CD4-positive, CD25-positive, alpha-beta regulatory T cell (primary cell): Measurements from ENCODE around the gene EEF2KMT. TPM values are rescaled to one million over a fixed set of nuclear protein-coding genes. Genes with fewer than 3 reads are reported as not detected.

Experiments used
- ATAC-seq, 2 donors: fragments of 150-1000 bp; cut with Tn5 transposase; one replicate each; pipeline ENCODE4 v1.10.0; 2021; ENCODE audit warnings: low read depth in 2 of 2, moderate number of reproducible peaks in 2 of 2, moderate library complexity in 1 of 2
- DNase-seq, 3 donors: peaks; one replicate each; pipeline versions ENCODE4 v3.0.0 to v3.0.0-alpha.2; 2012 to 2022; ENCODE audit warnings: mixed read lengths in 1 of 3
- H3K27ac ChIP-seq: one replicate; pipeline ENCODE4 v1.7.0; 2013; ENCODE audit warnings: mild to moderate bottlenecking, low read length; ENCODE audit not compliant: insufficient read depth, poor library complexity, severe bottlenecking
- H3K27me3 ChIP-seq: one replicate; pipeline ENCODE4 v1.7.0; 2013; ENCODE audit warnings: low read length; ENCODE audit not compliant: control insufficient read depth, insufficient read depth
- H3K36me3 ChIP-seq: one replicate; pipeline ENCODE4 v1.7.0; 2013; ENCODE audit warnings: mild to moderate bottlenecking, low read length, moderate library complexity; ENCODE audit not compliant: control insufficient read depth, insufficient read depth
- H3K4me1 ChIP-seq: 2 replicates; pipeline ENCODE4 v1.7.0; 2013; ENCODE audit warnings: mild to moderate bottlenecking, low read length; ENCODE audit not compliant: insufficient read depth, control insufficient read depth, poor library complexity, severe bottlenecking
- H3K4me3 ChIP-seq: one replicate; pipeline ENCODE4 v1.7.0; 2013; ENCODE audit warnings: low read depth, mild to moderate bottlenecking, low read length, moderate library complexity
- H3K9me3 ChIP-seq, 2 experiments: 1 replicate in 1 of 2; 2 replicates in 1 of 2; pipeline ENCODE4 v1.7.0; 2013; ENCODE audit warnings: low read length in 2 of 2, mild to moderate bottlenecking in 1 of 2, moderate library complexity in 1 of 2; ENCODE audit not compliant: control insufficient read depth in 2 of 2
- H3K27ac Mint-ChIP-seq, 3 donors: one replicate each; pipeline ENCODE4 v1.8.0; 2020 to 2022; ENCODE audit warnings: mild to moderate bottlenecking in 3 of 3, mixed read lengths in 3 of 3, moderate library complexity in 2 of 3
- H3K27me3 Mint-ChIP-seq: one replicate; pipeline ENCODE4 v1.8.0; 2022; ENCODE audit warnings: mild to moderate bottlenecking, mixed read lengths
- H3K36me3 Mint-ChIP-seq: one replicate; pipeline ENCODE4 v1.8.0; 2020; ENCODE audit warnings: mixed read lengths
- H3K4me1 Mint-ChIP-seq, 4 donors: one replicate each; pipeline ENCODE4 v1.8.0; 2020 to 2022; ENCODE audit warnings: mixed read lengths in 4 of 4, mild to moderate bottlenecking in 1 of 4
- H3K4me3 Mint-ChIP-seq, 4 donors: one replicate each; pipeline ENCODE4 v1.8.0; 2020 to 2022; ENCODE audit warnings: mild to moderate bottlenecking in 4 of 4, mixed read lengths in 4 of 4, moderate library complexity in 3 of 4
- H3K9me3 Mint-ChIP-seq, 7 donors: one replicate each; pipeline ENCODE4 v1.8.0; 2020 to 2022; ENCODE audit warnings: mixed read lengths in 7 of 7, mild to moderate bottlenecking in 3 of 7, moderate library complexity in 2 of 7
- polyA plus RNA-seq, 4 donors: library from polyadenylated mRNA; unstranded; fragments of 300-500 nt; fragmentation: Illumina TruSeq; gene quantifications; one replicate each; pipeline ENCODE4 v1.2.3, GENCODE V29; 2021
- total RNA-seq: library from RNA; stranded (reverse); gene quantifications from one replicate; pipeline ENCODE4 v1.2.3, GENCODE V29; 2022

EEF2KMT gene
- total and polyA plus RNA-seq, 5 donors from 2014 or later, result 3.7 to 19.6 (median 13.9) TPM

- H3K9me3 Mint-ChIP-seq, result no peaks in the 10 kb centered on the region
- peaks cover 6% of the 10 kb centered on the region for H3K27me3 Mint-ChIP-seq
- peaks cover 0 to 5% (median 0%) of the 10 kb centered on the region in 4 donors for H3K4me1 Mint-ChIP-seq
- no peak overlapping the region for H3K27ac ChIP-seq
- H3K36me3 Mint-ChIP-seq, result peaks cover 3% of the 10 kb centered on the region
- no peak overlapping the region for H3K4me3 Mint-ChIP-seq
- H3K27me3 ChIP-seq, result no peaks in the 10 kb centered on the region
- no peak overlapping the region for H3K4me3 ChIP-seq
- H3K9me3 ChIP-seq, result no peaks in the 10 kb centered on the region
- no peak overlapping the region for H3K27ac Mint-ChIP-seq
- no peak for ATAC-seq
- no peak for DNase-seq
- no peaks in the 10 kb centered on the region for H3K4me1 ChIP-seq
- H3K36me3 ChIP-seq, result no peaks in the 10 kb centered on the region
These were observed 55.9 kb downstream of the EEF2KMT start for GRCh38 chr16:5041600-5042133.

- H3K27ac Mint-ChIP-seq, result no peak overlapping the region
These were observed 57.1 kb downstream of the EEF2KMT start for GRCh38 chr16:5040451-5040850.

DNA sequence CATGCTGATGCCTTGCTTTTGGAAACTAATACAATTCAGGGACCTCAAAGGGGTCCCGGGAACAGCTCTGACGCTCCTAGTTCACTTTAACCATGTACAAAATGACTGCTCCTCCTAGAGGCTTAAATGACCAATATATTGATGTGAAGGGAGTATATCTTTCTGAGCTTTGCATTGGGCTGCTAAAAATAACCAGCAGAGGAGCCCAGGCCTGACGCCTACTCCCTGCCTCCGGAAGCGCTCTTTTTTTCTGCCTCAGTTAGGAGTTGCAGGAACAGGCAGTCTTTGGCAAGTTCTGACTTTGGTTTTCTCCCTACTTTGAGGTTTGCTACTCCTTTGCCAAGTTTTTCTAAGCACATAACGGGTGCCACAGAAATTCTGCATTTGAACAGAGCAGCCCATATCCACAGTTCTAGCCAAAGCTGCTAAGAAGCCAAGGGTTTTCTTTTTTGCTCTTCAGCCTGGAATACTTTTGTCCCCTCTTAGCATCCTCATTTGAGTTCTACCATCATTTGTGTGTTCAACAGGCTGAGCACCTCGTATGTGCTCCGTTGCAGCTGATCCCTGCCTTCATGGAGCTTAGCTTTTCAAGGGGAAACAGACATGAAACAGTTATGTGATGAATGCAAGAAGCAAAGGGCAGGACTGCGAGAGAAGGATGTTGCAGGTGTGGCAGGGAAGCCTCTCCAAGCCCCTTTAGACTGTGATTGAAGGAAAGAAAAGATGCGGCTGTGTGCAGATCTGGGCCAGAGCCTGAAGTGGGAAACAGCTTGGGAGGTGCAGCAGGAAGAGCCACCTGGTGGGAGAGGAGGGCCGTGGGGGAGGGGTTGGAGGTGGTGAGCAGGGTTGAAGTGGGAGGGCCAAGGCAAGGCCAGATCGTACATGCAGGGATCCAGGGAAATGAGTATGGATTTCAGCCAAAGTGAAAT, 61.1 kb downstream of the EEF2KMT start:
- no peaks in the 10 kb centered on the region for H3K9me3 ChIP-seq
- H3K4me1 ChIP-seq, result peaks cover 20% of the 10 kb centered on the region
- H3K4me3 Mint-ChIP-seq, result peak overlapping the region in 2 of 4 donors; percentile 1 to 49
- no peak overlapping the region for H3K27ac Mint-ChIP-seq
- peaks cover 8 to 27% (median 19%) of the 10 kb centered on the region in 4 donors for H3K4me1 Mint-ChIP-seq
- DNase-seq (no peak), ATAC-seq (no peak)
- peaks cover 6% of the 10 kb centered on the region for H3K27me3 Mint-ChIP-seq
- H3K27ac ChIP-seq, result no peak overlapping the region
- no peak overlapping the region for H3K4me3 ChIP-seq
- no peaks in the 10 kb centered on the region for H3K9me3 Mint-ChIP-seq
- peaks cover 6% of the 10 kb centered on the region for H3K36me3 Mint-ChIP-seq
- H3K27me3 ChIP-seq, result no peaks in the 10 kb centered on the region
- H3K36me3 ChIP-seq, result no peaks in the 10 kb centered on the region

More at GRCh38 chr16:5040451-5040850, 57.1 kb downstream of the EEF2KMT start:
- Mint-ChIP-seq H3K27me3 (peaks cover 6% of the 10 kb centered on the region), H3K4me1 (peaks cover 0 to 5% (median 0%) of the 10 kb centered on the region in 4 donors), H3K4me3 (peak overlapping the region in 1 of 4 donors; percentile 54), H3K9me3 (no peaks in the 10 kb centered on the region), H3K36me3 (peaks cover 3% of the 10 kb centered on the region)
- no peaks in the 10 kb centered on the region for H3K4me1 ChIP-seq
- ATAC-seq (no peak), DNase-seq (no peak)
- H3K27ac ChIP-seq, result no peak overlapping the region
- no peaks in the 10 kb centered on the region for H3K27me3 ChIP-seq
- H3K4me3 ChIP-seq, result no peak overlapping the region
- H3K36me3 ChIP-seq, result no peaks in the 10 kb centered on the region
- no peaks in the 10 kb centered on the region for H3K9me3 ChIP-seq

- Mint-ChIP-seq H3K27me3 (peaks cover 3% of the 10 kb centered on the region), H3K36me3 (peaks cover 10% of the 10 kb centered on the region), H3K27ac (peak overlapping the region in 1 of 3 donors; percentile 45), H3K4me3 (peak overlapping the region in 2 of 4 donors; percentile 1 to 49), H3K4me1 (peaks cover 8 to 29% (median 19%) of the 10 kb centered on the region in 4 donors), H3K9me3 (no peaks in the 10 kb centered on the region)
- no peak overlapping the region for H3K27ac ChIP-seq
- no peak overlapping the region for H3K4me3 ChIP-seq
- peaks cover 20% of the 10 kb centered on the region for H3K4me1 ChIP-seq
- no peaks in the 10 kb centered on the region for H3K9me3 ChIP-seq
- no peaks in the 10 kb centered on the region for H3K27me3 ChIP-seq
- H3K36me3 ChIP-seq, result no peaks in the 10 kb centered on the region
- DNase-seq (no peak), ATAC-seq (no peak)
These were observed 61.7 kb downstream of the EEF2KMT start for GRCh38 chr16:5035909-5036227.

Other genes with a start within 250 kb of the EEF2KMT start
- not detected for gene PPL, start 160.6 kb downstream of the EEF2KMT start, total RNA-seq
- gene PPL, start 160.6 kb downstream of the EEF2KMT start, polyA plus RNA-seq, result under 1 TPM in 3 of 4 donors, not detected in 1; 0.11 to 0.19 (median 0.14) TPM
- 1.5 TPM for gene SEC14L5, start 139.5 kb downstream of the EEF2KMT start, total RNA-seq
- gene SEC14L5, start 139.5 kb downstream of the EEF2KMT start, polyA plus RNA-seq, result not detected
- 23.7 TPM for gene NAGPA, start 63.9 kb downstream of the EEF2KMT start, total RNA-seq
- gene NAGPA, start 63.9 kb downstream of the EEF2KMT start, polyA plus RNA-seq, result 10 to 100 TPM; 30.2 to 37.5 (median 33.6) TPM
- not detected for gene C16orf89, start 31.8 kb downstream of the EEF2KMT start, total RNA-seq
- not detected for gene C16orf89, start 31.8 kb downstream of the EEF2KMT start, polyA plus RNA-seq
- gene ALG1, start 26.0 kb downstream of the EEF2KMT start, total RNA-seq, result 13.4 TPM
- 10 to 100 TPM; 27.5 to 38.8 (median 35.1) TPM for gene ALG1, start 26.0 kb downstream of the EEF2KMT start, polyA plus RNA-seq